PC-3 (cell line): ENCODE measurements around the gene METTL16.

Experiments used
- EZH2 ChIP-seq: fragments of 300-600 bp; sonication (generic); IDR thresholded peaks from one replicate; pipeline ENCODE4 v1.6.1; 2017; ENCODE audit warnings: antibody characterized with exemption, mild to moderate bottlenecking, low read length; ENCODE audit not compliant: unreplicated experiment
- EZH2phosphoT487 ChIP-seq: fragments of 300-600 bp; sonication (generic); IDR thresholded peaks from 2 replicates; pipeline ENCODE4 v1.6.1; 2018; ENCODE audit warnings: mild to moderate bottlenecking, antibody characterized with exemption, low read length, borderline replicate concordance
- TF ChIP-seq, protein P1 (sequence below): fragments of 300-600 bp; sonication (generic); conservative IDR thresholded peaks from 2 replicates; pipeline ENCODE4 v1.5.1; 2017; ENCODE audit warnings: antibody characterized with exemption, low read depth, mild to moderate bottlenecking, low read length

DNA sequence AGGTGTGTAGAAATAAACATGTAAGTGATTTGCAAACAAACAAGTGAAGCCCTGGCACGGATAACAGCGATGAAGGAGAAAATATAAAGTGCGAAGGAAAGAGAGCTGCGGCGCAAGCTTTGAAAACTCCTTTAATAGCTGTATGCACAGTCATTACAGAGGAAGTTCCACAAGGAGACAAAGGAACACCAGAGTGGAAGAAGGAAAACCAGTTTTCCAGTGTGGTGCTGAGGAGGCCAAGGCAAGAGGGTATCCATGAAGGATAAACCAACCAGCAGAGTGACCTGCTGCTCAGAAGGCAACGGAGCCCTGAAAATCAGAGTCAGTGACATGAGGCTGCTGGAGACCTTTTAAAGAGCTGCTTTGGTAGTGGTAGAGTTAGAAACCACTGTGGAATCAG is 24.4 kb downstream of the METTL16 start:
- TF ChIP-seq, protein P1, sequence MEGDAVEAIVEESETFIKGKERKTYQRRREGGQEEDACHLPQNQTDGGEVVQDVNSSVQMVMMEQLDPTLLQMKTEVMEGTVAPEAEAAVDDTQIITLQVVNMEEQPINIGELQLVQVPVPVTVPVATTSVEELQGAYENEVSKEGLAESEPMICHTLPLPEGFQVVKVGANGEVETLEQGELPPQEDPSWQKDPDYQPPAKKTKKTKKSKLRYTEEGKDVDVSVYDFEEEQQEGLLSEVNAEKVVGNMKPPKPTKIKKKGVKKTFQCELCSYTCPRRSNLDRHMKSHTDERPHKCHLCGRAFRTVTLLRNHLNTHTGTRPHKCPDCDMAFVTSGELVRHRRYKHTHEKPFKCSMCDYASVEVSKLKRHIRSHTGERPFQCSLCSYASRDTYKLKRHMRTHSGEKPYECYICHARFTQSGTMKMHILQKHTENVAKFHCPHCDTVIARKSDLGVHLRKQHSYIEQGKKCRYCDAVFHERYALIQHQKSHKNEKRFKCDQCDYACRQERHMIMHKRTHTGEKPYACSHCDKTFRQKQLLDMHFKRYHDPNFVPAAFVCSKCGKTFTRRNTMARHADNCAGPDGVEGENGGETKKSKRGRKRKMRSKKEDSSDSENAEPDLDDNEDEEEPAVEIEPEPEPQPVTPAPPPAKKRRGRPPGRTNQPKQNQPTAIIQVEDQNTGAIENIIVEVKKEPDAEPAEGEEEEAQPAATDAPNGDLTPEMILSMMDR: no peak
- TF ChIP-seq EZH2 (no peak), EZH2phosphoT487 (no peak)
